Gastrocnemius medialis (tissue), 4 donors: ENCODE data around the gene FREM2.

Experiments used
- CTCF ChIP-seq, 5 experiments: fragments of 450-650 bp in 3 of 5; fragments of 200-600 bp in 2 of 5; sonication (generic) in 2 of 5; IDR thresholded peaks in 4 of 5; conservative IDR thresholded peaks in 1 of 5; 1 replicate in 4 of 5; 2 replicates in 1 of 5; pipeline ENCODE4 v1.5.1; 2016 to 2019; ENCODE audit warnings: antibody characterized with exemption in 5 of 5, mild to moderate bottlenecking in 3 of 5, moderate library complexity in 3 of 5
- POLR2A ChIP-seq, 2 donors: fragments of 450-650 bp; IDR thresholded peaks; one replicate each; pipeline ENCODE4 v1.6.1; 2017; ENCODE audit warnings: antibody characterized with exemption in 2 of 2, mild to moderate bottlenecking in 2 of 2, moderate library complexity in 2 of 2

- TF ChIP-seq CTCF (IDR thresholded peaks at IDR 0.05 in 4 of 5, conservative IDR thresholded peaks at IDR 0.05 in 1 of 5): no peak
- no peak for TF ChIP-seq POLR2A (IDR thresholded peaks at IDR 0.05)
Measured at GRCh38 chr13:38784036-38784880, 97.4 kb downstream of the FREM2 start.
